Upper lobe of right lung (tissue), 1 donor: ENCODE measurements around the gene ZC3HAV1L. TPM values are rescaled to one million over a fixed set of nuclear protein-coding genes. Genes with fewer than 3 reads are reported as not detected.

Experiments
- ATAC-seq: fragments of 200-7000 bp; cut with Tn5 transposase; one replicate; pipeline ENCODE4 v1.9.1; 2020; ENCODE audit warnings: mild to moderate bottlenecking, moderate library complexity
- DNase-seq: peaks from one replicate; pipeline ENCODE4 v3.0.0-alpha.2; 2020
- H3K27ac ChIP-seq: fragments of 200-600 bp; one replicate; pipeline ENCODE4 v1.8.0; 2022
- H3K27me3 ChIP-seq: fragments of 200-600 bp; one replicate; pipeline ENCODE4 v1.8.0; 2022; ENCODE audit warnings: mild to moderate bottlenecking
- H3K36me3 ChIP-seq: fragments of 200-600 bp; one replicate; pipeline ENCODE4 v1.8.0; 2022
- H3K4me1 ChIP-seq: fragments of 200-600 bp; one replicate; pipeline ENCODE4 v1.8.0; 2022
- H3K4me3 ChIP-seq: fragments of 200-600 bp; one replicate; pipeline ENCODE4 v1.8.0; 2022; ENCODE audit warnings: mild to moderate bottlenecking
- H3K9me3 ChIP-seq: fragments of 200-600 bp; one replicate; pipeline ENCODE4 v1.8.0; 2022
- intact Hi-C: fragments of 100-400 bp; cut with DNase I; formaldehyde crosslinking; loops from one replicate; pipeline ENCODE4 v1.11.0; 2022
- total RNA-seq: library from RNA; stranded (reverse); fragmentation: NEBNext Ultra II Directional; extraction: Animal tissue kit (Norgen Biotek cat#: 25700); gene quantifications from one replicate; pipeline ENCODE4 v1.2.1, GENCODE V29; 2021
- TF ChIP-seq, protein P1 (sequence below): fragments of 200-600 bp; IDR thresholded peaks from one replicate; pipeline ENCODE4 v1.8.0; 2022; ENCODE audit warnings: antibody characterized with exemption
- donor health status: DM: no; HTN: yes; CAD: no; lungs with severe emphysema.

The ZC3HAV1L gene
- total RNA-seq, 1 donor from 2014 or later, result 6.4 TPM

DNA sequence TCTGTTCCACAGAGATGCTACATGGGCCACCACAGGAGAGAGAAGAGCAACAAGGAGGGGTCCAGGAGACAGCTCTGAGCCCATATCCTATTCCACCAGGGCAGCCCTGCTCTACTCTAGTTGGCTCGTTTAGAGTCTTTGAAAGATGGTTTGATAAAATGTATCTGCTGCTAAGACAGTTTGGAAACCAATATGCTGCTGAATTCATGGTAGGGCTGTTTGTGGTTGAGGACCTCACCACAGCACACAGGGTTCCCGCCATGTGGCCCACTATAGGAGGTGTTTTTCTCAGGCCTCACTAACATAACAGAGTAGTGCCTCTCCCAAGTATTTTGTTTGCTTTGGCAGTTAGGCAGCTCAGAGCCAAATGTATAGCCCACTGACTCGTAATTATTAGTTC, 35.8 kb upstream of the ZC3HAV1L start:
- DNase-seq (no peak), ATAC-seq (no peak)
- Histone ChIP-seq H3K4me3 (no peak overlapping the region), H3K4me1 (peaks cover 11% of the 10 kb centered on the region), H3K36me3 (peaks cover 97% of the 10 kb centered on the region), H3K27me3 (no peaks in the 10 kb centered on the region), H3K27ac (no peak overlapping the region), H3K9me3 (no peaks in the 10 kb centered on the region)
- TF ChIP-seq, protein P1, sequence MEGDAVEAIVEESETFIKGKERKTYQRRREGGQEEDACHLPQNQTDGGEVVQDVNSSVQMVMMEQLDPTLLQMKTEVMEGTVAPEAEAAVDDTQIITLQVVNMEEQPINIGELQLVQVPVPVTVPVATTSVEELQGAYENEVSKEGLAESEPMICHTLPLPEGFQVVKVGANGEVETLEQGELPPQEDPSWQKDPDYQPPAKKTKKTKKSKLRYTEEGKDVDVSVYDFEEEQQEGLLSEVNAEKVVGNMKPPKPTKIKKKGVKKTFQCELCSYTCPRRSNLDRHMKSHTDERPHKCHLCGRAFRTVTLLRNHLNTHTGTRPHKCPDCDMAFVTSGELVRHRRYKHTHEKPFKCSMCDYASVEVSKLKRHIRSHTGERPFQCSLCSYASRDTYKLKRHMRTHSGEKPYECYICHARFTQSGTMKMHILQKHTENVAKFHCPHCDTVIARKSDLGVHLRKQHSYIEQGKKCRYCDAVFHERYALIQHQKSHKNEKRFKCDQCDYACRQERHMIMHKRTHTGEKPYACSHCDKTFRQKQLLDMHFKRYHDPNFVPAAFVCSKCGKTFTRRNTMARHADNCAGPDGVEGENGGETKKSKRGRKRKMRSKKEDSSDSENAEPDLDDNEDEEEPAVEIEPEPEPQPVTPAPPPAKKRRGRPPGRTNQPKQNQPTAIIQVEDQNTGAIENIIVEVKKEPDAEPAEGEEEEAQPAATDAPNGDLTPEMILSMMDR, result no peak
- intact Hi-C loops, result loop anchor here (10.0 kb wide), 2 partner anchors 47 to 187 kb away; no protein-coding TSS in a partner anchor

DNA sequence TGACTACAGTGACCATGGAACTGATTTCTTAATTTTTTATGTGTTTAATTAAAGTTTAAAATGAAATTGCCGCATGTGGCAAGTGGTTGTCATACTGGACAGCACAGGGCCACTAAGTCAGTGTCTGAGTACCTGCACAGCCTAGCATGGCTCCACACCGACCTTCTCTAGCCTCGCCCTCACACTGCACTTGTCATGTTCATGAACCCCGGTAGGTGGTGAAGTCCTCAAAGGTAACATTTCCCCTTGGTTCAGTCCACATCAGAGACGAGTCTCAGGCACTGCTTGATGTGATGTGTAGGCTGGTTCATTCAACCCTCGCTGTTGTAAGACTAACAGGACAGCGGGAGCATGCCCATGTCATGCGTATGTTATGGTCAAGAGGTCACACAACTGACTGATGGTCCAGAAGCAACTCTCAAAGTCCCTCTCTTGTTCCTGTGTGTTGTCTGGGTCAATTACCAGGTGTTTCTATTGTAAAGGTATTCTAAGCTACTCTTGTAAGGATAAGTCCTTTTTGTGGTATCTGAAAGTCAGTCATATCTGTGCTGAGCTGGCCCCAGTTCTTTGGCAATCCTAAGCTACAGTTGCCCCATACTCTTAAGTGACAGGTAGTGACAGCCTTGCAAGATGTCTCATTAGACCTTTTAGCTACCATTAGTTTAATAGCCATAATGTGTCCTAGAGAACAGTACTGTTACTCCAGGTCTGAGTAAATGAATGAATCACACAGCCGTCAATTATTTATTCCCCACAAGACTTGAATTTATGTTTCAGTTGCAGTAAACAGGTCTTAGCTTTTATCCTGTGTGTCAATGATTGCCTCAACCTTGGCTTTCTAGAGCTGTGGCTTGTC, 32.9 kb upstream of the ZC3HAV1L start:
- no peak overlapping the region for H3K4me3 ChIP-seq
- no peaks in the 10 kb centered on the region for H3K27me3 ChIP-seq
- peaks cover 100% of the 10 kb centered on the region for H3K36me3 ChIP-seq
- peaks cover 7% of the 10 kb centered on the region for H3K4me1 ChIP-seq
- DNase-seq (no peak), ATAC-seq (no peak)
- H3K27ac ChIP-seq, result no peak overlapping the region
- intact Hi-C loops, result no loop called here
- H3K9me3 ChIP-seq, result no peaks in the 10 kb centered on the region
- TF ChIP-seq, protein P1, result no peak

DNA sequence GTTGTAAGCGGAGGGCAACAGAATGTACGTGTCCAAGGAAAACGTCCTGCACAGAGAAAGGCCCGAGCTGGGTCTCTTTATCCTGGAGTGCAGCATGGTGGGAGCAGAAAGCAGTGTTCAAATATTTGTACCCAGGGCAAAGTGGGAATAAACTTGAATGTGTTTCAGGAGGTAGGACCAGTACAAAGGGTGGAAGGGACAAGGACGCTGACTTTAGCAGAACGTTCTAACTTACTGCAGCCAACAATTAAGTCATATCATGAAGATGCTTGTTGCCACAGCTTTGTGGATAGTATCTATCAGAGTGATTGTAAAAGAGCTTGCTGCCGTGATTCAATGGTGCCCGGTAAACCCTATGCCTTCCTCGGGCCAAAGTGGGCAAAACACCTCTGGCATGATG, 30.5 kb upstream of the ZC3HAV1L start:
- intact Hi-C loops, result no loop called here
- Histone ChIP-seq H3K36me3 (peaks cover 100% of the 10 kb centered on the region), H3K9me3 (no peaks in the 10 kb centered on the region), H3K4me1 (no peaks in the 10 kb centered on the region), H3K27ac (no peak overlapping the region), H3K4me3 (no peak overlapping the region), H3K27me3 (no peaks in the 10 kb centered on the region)
- ATAC-seq (no peak), DNase-seq (no peak)
- TF ChIP-seq, protein P1, result no peak

DNA sequence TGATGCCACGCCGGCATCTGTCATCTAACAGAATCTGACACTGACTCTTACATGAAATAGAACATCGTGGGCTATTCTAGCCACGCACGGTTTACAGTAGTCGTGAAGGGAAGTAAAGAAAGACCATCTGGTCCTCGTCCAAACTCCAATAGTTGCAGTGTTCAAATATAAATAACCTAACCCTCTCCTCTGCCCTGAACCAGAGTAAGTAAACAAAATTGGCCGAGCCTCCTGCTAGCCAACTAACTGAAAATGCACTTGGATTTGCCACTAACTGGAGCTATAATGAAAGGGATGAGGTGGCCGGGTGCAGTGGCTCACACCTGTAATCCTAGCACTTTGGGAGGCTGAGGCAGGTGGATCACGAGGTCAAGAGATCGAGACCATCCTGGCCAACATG, 29.5 kb upstream of the ZC3HAV1L start:
- intact Hi-C loops, result no loop called here
- Histone ChIP-seq H3K27ac (no peak overlapping the region), H3K27me3 (no peaks in the 10 kb centered on the region), H3K9me3 (no peaks in the 10 kb centered on the region), H3K4me1 (no peaks in the 10 kb centered on the region), H3K36me3 (peaks cover 100% of the 10 kb centered on the region), H3K4me3 (no peak overlapping the region)
- ATAC-seq, result no peak
- DNase-seq, result no peak
- TF ChIP-seq, protein P1, result no peak

DNA sequence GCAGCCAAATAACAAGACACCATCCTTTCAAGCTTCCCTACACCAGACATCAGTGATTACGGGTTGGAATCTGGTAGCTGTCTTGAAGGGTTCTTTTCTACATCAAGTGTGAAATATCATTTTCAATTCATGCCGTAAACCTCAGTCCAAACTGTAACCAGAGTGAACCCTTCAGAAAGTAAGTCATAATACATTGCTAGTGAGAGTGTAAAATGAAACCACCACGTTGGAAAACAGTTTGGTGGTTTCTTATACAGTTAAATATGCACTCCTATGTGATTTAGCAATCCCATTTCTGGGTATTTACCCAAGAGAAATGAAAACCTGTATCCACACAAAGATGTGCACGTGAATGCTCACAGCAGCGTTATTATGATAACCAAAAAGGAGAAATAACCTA, 25.6 kb upstream of the ZC3HAV1L start:
- intact Hi-C loops, result no loop called here

More for the DNA sequence above, 25.6 kb upstream of the ZC3HAV1L start:
- no peak for ATAC-seq
- TF ChIP-seq, protein P1, result no peak
- Histone ChIP-seq H3K36me3 (peaks cover 89% of the 10 kb centered on the region), H3K9me3 (no peaks in the 10 kb centered on the region), H3K4me3 (no peak overlapping the region), H3K4me1 (no peaks in the 10 kb centered on the region), H3K27me3 (no peaks in the 10 kb centered on the region), H3K27ac (no peak overlapping the region)
- no peak for DNase-seq
